GM12875 (cell line): ENCODE measurements around the gene TENM3.
"Not testable (repeated sequence)": the region's sequence is repeated elsewhere in the genome, so short reads cannot be mapped to it uniquely, and the experiment has no call there.

Experiments used
- H3K4me3 ChIP-seq: one replicate; pipeline ENCODE4 v1.5.1; 2011; ENCODE audit warnings: low read depth, low read length, control low read depth
- CTCF ChIP-seq: IDR thresholded peaks from 2 replicates; pipeline ENCODE4 v1.5.1; 2011; ENCODE audit warnings: low read depth, mild to moderate bottlenecking, control low read depth, inconsistent platforms, low read length, moderate library complexity, borderline replicate concordance; ENCODE audit not compliant: insufficient read depth

Gene TENM3

GRCh38 chr4:182385897-182386296, 142.7 kb downstream of the TENM3 start:
- no peak for TF ChIP-seq CTCF
- no peak overlapping the region for H3K4me3 ChIP-seq

- not testable (repeated sequence) for H3K4me3 ChIP-seq
These were observed 143.4 kb downstream of the TENM3 start for GRCh38 chr4:182386576-182386975.

- no peak for TF ChIP-seq CTCF
- no peak overlapping the region for H3K4me3 ChIP-seq
These were observed 148.0 kb downstream of the TENM3 start for GRCh38 chr4:182391111-182391684.

- no peak overlapping the region for H3K4me3 ChIP-seq
- no peak for TF ChIP-seq CTCF
These were observed 151.0 kb downstream of the TENM3 start for GRCh38 chr4:182394181-182394580.

- H3K4me3 ChIP-seq: no peak overlapping the region
- no peak for TF ChIP-seq CTCF
These were observed 156.9 kb downstream of the TENM3 start for GRCh38 chr4:182400081-182400480.

GRCh38 chr4:182400790-182401189, 157.6 kb downstream of the TENM3 start:
- no peak overlapping the region for H3K4me3 ChIP-seq
- TF ChIP-seq CTCF: no peak

- no peak for TF ChIP-seq CTCF
- no peak overlapping the region for H3K4me3 ChIP-seq
These were observed 161.2 kb downstream of the TENM3 start for GRCh38 chr4:182404376-182404775.

- TF ChIP-seq CTCF: no peak
- H3K4me3 ChIP-seq: no peak overlapping the region
These were observed 161.9 kb downstream of the TENM3 start for GRCh38 chr4:182405087-182405486.
